ENCODE results near the gene ZDHHC14. TPM values are rescaled to one million over a fixed set of nuclear protein-coding genes. Genes with fewer than 3 reads are reported as not detected.

The ZDHHC14 gene
- total and polyA plus RNA-seq, 2 of the 8 experiments (the other 6 are each of a cell fraction or from before 2014, with no cell fraction given) = 2.9 to 5.3 TPM

DNA sequence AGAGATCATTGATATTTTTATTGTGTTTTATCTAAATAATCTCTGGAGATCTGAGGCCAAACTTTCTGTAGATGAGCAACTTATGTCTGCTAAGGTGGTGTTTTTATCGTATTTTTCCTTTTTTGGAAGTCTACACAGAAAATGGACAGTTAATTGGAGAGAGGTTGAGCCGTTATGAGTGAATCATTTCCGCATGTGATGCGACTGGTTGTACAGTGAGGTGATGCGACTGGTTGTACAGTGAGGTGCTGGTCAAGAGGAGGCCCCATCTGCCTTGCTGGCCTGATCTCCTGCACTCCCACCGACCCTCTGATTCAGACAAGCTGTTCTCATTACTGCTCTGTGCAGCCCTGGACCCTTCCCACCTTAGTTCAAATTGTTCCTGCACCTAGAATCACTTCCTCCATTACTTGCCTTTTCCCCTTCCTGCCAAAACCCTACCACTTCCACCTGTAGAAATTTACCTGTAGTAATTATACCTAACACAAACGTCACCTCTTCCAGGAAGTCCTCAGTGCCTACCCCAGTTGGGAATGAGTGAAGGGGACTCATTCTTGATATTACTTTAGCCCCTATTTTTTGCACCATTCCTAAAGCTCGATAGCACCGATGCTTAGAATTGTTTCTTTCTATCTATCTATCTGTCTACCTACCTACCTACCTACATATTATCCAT, 100.3 kb downstream of the ZDHHC14 start:
- CTCF ChIA-PET (ENCODE audit: partially characterized antibody) = interaction anchor here (0.7 to 1.7 kb wide), 4 partner anchors 10 to 294 kb away, joined by 3 to 7 read pairs (median 4); no protein-coding TSS in a partner anchor
- no peak overlapping the region for H3K56ac ChIP-seq (replicated peaks; ENCODE audit: insufficient read length, low read depth, low read length)
- WGBS, 2 experiments (ENCODE audit: extremely low coverage in 1 of 2, insufficient coverage in 1 of 2, insufficient read length in 1 of 2, insufficient replicate concordance in 2 of 2, low coverage in 1 of 2, low lambda C conversion rate in 2 of 2, missing lambda C conversion rate in 1 of 2) = 83% methylated on average over 9 of the region's 9 CpGs; no CpG with 5 or more reads in 1 of the 2 experiments
- no peak for TF ChIP-seq EZH2 (IDR thresholded peaks at IDR 0.05; ENCODE audit: low read depth, low read length, severe bottlenecking)
- no peak for TF ChIP-seq CBX5 (IDR thresholded peaks at IDR 0.05; ENCODE audit: low read depth, low read length)
- TF ChIP-seq CTBP2 (IDR thresholded peaks at IDR 0.05; ENCODE audit: borderline replicate concordance, insufficient read depth, insufficient read length, low read length) = no peak
- TF ChIP-seq, protein P1, sequence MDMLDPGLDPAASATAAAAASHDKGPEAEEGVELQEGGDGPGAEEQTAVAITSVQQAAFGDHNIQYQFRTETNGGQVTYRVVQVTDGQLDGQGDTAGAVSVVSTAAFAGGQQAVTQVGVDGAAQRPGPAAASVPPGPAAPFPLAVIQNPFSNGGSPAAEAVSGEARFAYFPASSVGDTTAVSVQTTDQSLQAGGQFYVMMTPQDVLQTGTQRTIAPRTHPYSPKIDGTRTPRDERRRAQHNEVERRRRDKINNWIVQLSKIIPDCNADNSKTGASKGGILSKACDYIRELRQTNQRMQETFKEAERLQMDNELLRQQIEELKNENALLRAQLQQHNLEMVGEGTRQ (IDR thresholded peaks at IDR 0.05; ENCODE audit: low read length) = no peak
- no peak for TF ChIP-seq SRF (IDR thresholded peaks at IDR 0.05; ENCODE audit: low read depth, low read length)
- TF ChIP-seq, protein P2, sequence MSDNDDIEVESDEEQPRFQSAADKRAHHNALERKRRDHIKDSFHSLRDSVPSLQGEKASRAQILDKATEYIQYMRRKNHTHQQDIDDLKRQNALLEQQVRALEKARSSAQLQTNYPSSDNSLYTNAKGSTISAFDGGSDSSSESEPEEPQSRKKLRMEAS (IDR thresholded peaks at IDR 0.05) = no peak
- TF ChIP-seq SIN3A (conservative IDR thresholded peaks at IDR 0.05 in 1 of 2, IDR thresholded peaks at IDR 0.05 in 1 of 2; ENCODE audit: low read depth in 1 of 2, low read length in 2 of 2) = no peak
- TF ChIP-seq HDAC2 (IDR thresholded peaks at IDR 0.05; ENCODE audit: borderline replicate concordance in 1 of 2, low read depth in 2 of 2, low read length in 2 of 2) = no peak
- TF ChIP-seq ZNF274 (IDR thresholded peaks at IDR 0.05; ENCODE audit: borderline replicate concordance, extremely low read depth, low read length) = no peak
- TF ChIP-seq HDAC6 (IDR thresholded peaks at IDR 0.05; ENCODE audit: low read depth, low read length) = no peak
- TF ChIP-seq ASH2L (IDR thresholded peaks at IDR 0.05; ENCODE audit: low read length) = no peak

More for the DNA sequence above, 100.3 kb downstream of the ZDHHC14 start:
- Histone ChIP-seq H2BK12ac (ENCODE audit: low read depth, low read length) (0 out of 2 replicates have a peak overlapping the region, but pooled peaks have one; percentile 50), H3K79me2 (ENCODE audit: control insufficient read depth in 1 of 2, insufficient read depth in 2 of 2, low read length in 2 of 2) (no peaks in the 10 kb centered on the region), H3K9ac (replicated peaks in 1 of 4; ENCODE audit: extremely low read depth in 1 of 4, low read depth in 3 of 4, low read length in 3 of 4) (no peak overlapping the region; a peak in 1 of 7 replicates), H3K27ac (ENCODE audit: low read depth, low read length) (no peak overlapping the region), H3K23me2 (ENCODE audit: low read depth, low read length) (no peaks in the 10 kb centered on the region), H3K4me2 (ENCODE audit: insufficient read depth in 1 of 2, low read depth in 2 of 2, low read length in 2 of 2) (no peak overlapping the region), H2AFZ (ENCODE audit: low read length) (no peak overlapping the region), H2BK15ac (ENCODE audit: low read length) (no peak overlapping the region), H4K8ac (ENCODE audit: extremely low read depth, insufficient read depth, low read length) (no peak overlapping the region), H3K18ac (ENCODE audit: extremely low read depth, low read length) (no peak overlapping the region), H3K9me3 (ENCODE audit: insufficient read depth in 2 of 2, low read depth in 1 of 2, low read length in 1 of 2) (no peaks in the 10 kb centered on the region), H3K79me1 (ENCODE audit: low read depth, low read length) (no peaks in the 10 kb centered on the region), H4K91ac (replicated peaks; ENCODE audit: insufficient read length, low read length) (no peak overlapping the region), H2BK5ac (ENCODE audit: low read depth, low read length) (no peak overlapping the region), H4K5ac (ENCODE audit: insufficient read length, low read depth, low read length) (no peak overlapping the region), H3K4me3 (ENCODE audit: extremely low read depth in 1 of 4, insufficient read depth in 2 of 4, low read depth in 3 of 4, low read length in 4 of 4) (no peak overlapping the region), H2BK120ac (replicated peaks; ENCODE audit: low read depth, low read length) (no peak overlapping the region), H3K4ac (replicated peaks; ENCODE audit: insufficient read length, low read depth, low read length) (no peak overlapping the region), H2AK5ac (ENCODE audit: low read depth, low read length) (no peak overlapping the region), H3K27me3 (replicated peaks in 1 of 4; ENCODE audit: control insufficient read depth in 3 of 4, extremely low read depth in 1 of 4, insufficient read depth in 3 of 4, low read length in 3 of 4) (no peaks in the 10 kb centered on the region), H3K14ac (ENCODE audit: insufficient read length) (no peak overlapping the region), H3K23ac (ENCODE audit: insufficient read length) (no peak overlapping the region), H3K4me1 (replicated peaks in 1 of 4; ENCODE audit: control insufficient read depth in 3 of 4, insufficient read depth in 4 of 4, low read length in 3 of 4) (no peaks in the 10 kb centered on the region), H3K36me3 (ENCODE audit: control insufficient read depth in 2 of 4, insufficient read depth in 4 of 4, low read length in 3 of 4) (no peaks in the 10 kb centered on the region), H4K20me1 (replicated peaks in 1 of 2; ENCODE audit: control insufficient read depth in 1 of 2, insufficient read depth in 2 of 2, low read length in 2 of 2) (no peaks in the 10 kb centered on the region), H2BK20ac (ENCODE audit: low read length) (no peak overlapping the region)
- no peak for DNase-seq (ENCODE audit: low read depth in 1 of 2, low spot score in 2 of 2)
- POLR2A ChIA-PET (ENCODE audit: partially characterized antibody) = no interaction called here
- FAIRE-seq = no peak
